BE2C (cell line): ENCODE results near the gene IQSEC1.

Experiments
- DNase-seq: peaks from one replicate; pipeline ENCODE4 v3.0.0-alpha.2; 2020
- H3K27me3 ChIP-seq: fragments of 250-450 bp; sonication (Bioruptor Pico); 2 replicates; pipeline ENCODE4 v1.5.1; 2020; ENCODE audit warnings: mild to moderate bottlenecking
- H3K36me3 ChIP-seq: fragments of 250-450 bp; sonication (Bioruptor Pico); 2 replicates; pipeline ENCODE4 v1.5.1; 2020; ENCODE audit warnings: mild to moderate bottlenecking
- H3K4me1 ChIP-seq: fragments of 250-450 bp; sonication (Bioruptor Pico); 2 replicates; pipeline ENCODE4 v1.5.1; 2020
- H3K4me3 ChIP-seq: 2 replicates; pipeline ENCODE4 v1.5.1; 2011; ENCODE audit warnings: low read depth, low read length
- H3K9me3 ChIP-seq: fragments of 250-450 bp; sonication (Bioruptor Pico); 2 replicates; pipeline ENCODE4 v1.5.1; 2020
- CTCF ChIP-seq: IDR thresholded peaks from 2 replicates; pipeline ENCODE4 v1.5.1; 2012; ENCODE audit warnings: mild to moderate bottlenecking, low read depth, low read length

Gene IQSEC1

GRCh38 chr3:12997387-12997786 is 75.8 kb downstream of the IQSEC1 start:
- peaks cover 3% of the 10 kb centered on the region; the same call in 1 of the 2 replicates for H3K4me1 ChIP-seq
- TF ChIP-seq CTCF, result no peak

GRCh38 chr3:12996181-12996506 is 77.1 kb downstream of the IQSEC1 start:
- H3K9me3 ChIP-seq, result no peaks in the 10 kb centered on the region
- H3K4me1 ChIP-seq, result peaks cover 3% of the 10 kb centered on the region; the same call in 1 of the 2 replicates
- peaks cover under 1% of the 10 kb centered on the region; the same call in 1 of the 2 replicates for H3K36me3 ChIP-seq
- no peak overlapping the region for H3K4me3 ChIP-seq
- H3K27me3 ChIP-seq, result no peaks in the 10 kb centered on the region
- no peak for TF ChIP-seq CTCF
- no peak for DNase-seq

More at GRCh38 chr3:12997387-12997786, 75.8 kb downstream of the IQSEC1 start:
- Histone ChIP-seq H3K9me3 (no peaks in the 10 kb centered on the region), H3K27me3 (no peaks in the 10 kb centered on the region), H3K36me3 (peaks cover 3% of the 10 kb centered on the region; the same call in 1 of the 2 replicates), H3K4me3 (no peak overlapping the region)
- no peak for DNase-seq

- Histone ChIP-seq H3K4me1 (peaks cover 3% of the 10 kb centered on the region; the same call in 1 of the 2 replicates), H3K4me3 (no peak overlapping the region; the same call in 1 of the 2 replicates), H3K9me3 (no peaks in the 10 kb centered on the region), H3K27me3 (no peaks in the 10 kb centered on the region), H3K36me3 (no peaks in the 10 kb centered on the region)
- no peak for TF ChIP-seq CTCF
- DNase-seq, result no peak
Measured at GRCh38 chr3:12995389-12996180, 77.6 kb downstream of the IQSEC1 start.

GRCh38 chr3:12994607-12995388 is 78.4 kb downstream of the IQSEC1 start:
- peak; percentile 61 for TF ChIP-seq CTCF
- peaks cover 3% of the 10 kb centered on the region; the same call in 1 of the 2 replicates for H3K4me1 ChIP-seq
- no peaks in the 10 kb centered on the region for H3K36me3 ChIP-seq
- H3K4me3 ChIP-seq, result peak overlapping the region; percentile 59
- H3K9me3 ChIP-seq, result no peaks in the 10 kb centered on the region
- peak; percentile 82 for DNase-seq
- no peaks in the 10 kb centered on the region for H3K27me3 ChIP-seq

GRCh38 chr3:12994357-12994606 is 78.9 kb downstream of the IQSEC1 start:
- Histone ChIP-seq H3K36me3 (no peaks in the 10 kb centered on the region), H3K4me3 (peak overlapping the region; percentile 59), H3K9me3 (no peaks in the 10 kb centered on the region), H3K4me1 (peaks cover 3% of the 10 kb centered on the region; the same call in 1 of the 2 replicates), H3K27me3 (no peaks in the 10 kb centered on the region)
- no peak for DNase-seq
- no peak for TF ChIP-seq CTCF
